HepG2 (cell line): ENCODE measurements around the gene SOCS7. TPM values are rescaled to one million over a fixed set of nuclear protein-coding genes. Genes with fewer than 3 reads are reported as not detected.

Experiments used
- ATAC-seq: fragments of 200-7000 bp; cut with Tn5 transposase; 3 replicates; pipeline ENCODE4 v1.9.1; 2020; ENCODE audit warnings: mild to moderate bottlenecking, moderate library complexity
- BruUV-seq: library from RNA; stranded (reverse); fragments of 400-500 nt; replicated peaks from 2 replicates; lab custom pipeline; 2021; lab: Mats Ljungman, UMichigan
- CTCF ChIA-PET: fragments of 300-600 bp; formaldehyde crosslinking; extraction: SDS; loops from one replicate; lab custom pipeline; 2021; ENCODE audit warnings: low total read pairs, inconsistent platforms, low intra/inter-chr PET ratio; lab: Yijun Ruan, JAX
- POLR2A ChIA-PET: fragments of 350-600 bp; sonication (Branson Sonifier 250); formaldehyde crosslinking; loops from one replicate; lab custom pipeline; 2020; ENCODE audit warnings: antibody characterized with exemption, inconsistent platforms; lab: Yijun Ruan, JAX
- DNase-seq: peaks from one replicate; pipeline ENCODE4 v3.0.0-alpha.2; 2015; ENCODE audit warnings: low spot score
- FAIRE-seq: peaks from 3 replicates; lab custom pipeline; 2011; peaks lifted over from hg19 to GRCh38; lab: Jason Lieb, UNC
- H2AFZ ChIP-seq: one replicate; pipeline ENCODE4 v1.6.1; 2011; ENCODE audit warnings: low read length, inconsistent platforms
- H3K27ac ChIP-seq: fragments of 300-600 bp; 3 replicates; pipeline ENCODE4 v1.8.0; 2011; ENCODE audit warnings: mixed run types, mild to moderate bottlenecking, mixed read lengths, low read length, inconsistent platforms; ENCODE audit not compliant: insufficient read depth; ENCODE audit errors: extremely low read length
- H3K27me3 ChIP-seq, 2 experiments: fragments of 200-600 bp in 1 of 2; 2 replicates in 1 of 2; 3 replicates in 1 of 2; pipeline versions ENCODE4 v1.6.0 to v1.8.0; 2011; ENCODE audit warnings: low read length in 2 of 2, mild to moderate bottlenecking in 2 of 2, moderate library complexity in 2 of 2, inconsistent platforms in 1 of 2; ENCODE audit not compliant: insufficient read depth in 2 of 2, control insufficient read depth in 1 of 2
- H3K36me3 ChIP-seq, 2 experiments: fragments of 200-600 bp in 1 of 2; replicated peaks in 1 of 2; 2 replicates in 1 of 2; 3 replicates in 1 of 2; pipeline versions ENCODE4 v1.5.1 to v1.8.0; 2011; ENCODE audit warnings: low read length in 2 of 2, inconsistent platforms in 1 of 2; ENCODE audit not compliant: insufficient read depth in 2 of 2, control insufficient read depth in 1 of 2
- H3K4me1 ChIP-seq: 2 replicates; pipeline ENCODE4 v1.5.1; 2012; ENCODE audit warnings: low read length, inconsistent platforms; ENCODE audit not compliant: insufficient read depth
- H3K4me2 ChIP-seq: 2 replicates; pipeline ENCODE4 v1.6.0; 2011; ENCODE audit warnings: low read depth, low read length, inconsistent platforms
- H3K4me3 ChIP-seq, 3 experiments: fragments of 200-600 bp in 1 of 3; sonication (generic), shearing (Covaris generic) in 1 of 3; replicated peaks in 1 of 3; 2 replicates each; pipeline ENCODE4 v1.5.1; 2011 to 2016; ENCODE audit warnings: low read length in 3 of 3, inconsistent platforms in 2 of 3, low read depth in 2 of 3, mild to moderate bottlenecking in 2 of 3, control low read depth in 1 of 3, mixed read lengths in 1 of 3; ENCODE audit not compliant: insufficient read depth in 1 of 3
- H3K79me2 ChIP-seq: one replicate; pipeline ENCODE4 v1.6.1; 2011; ENCODE audit warnings: low read length, inconsistent platforms; ENCODE audit not compliant: insufficient read depth
- H3K9ac ChIP-seq: 2 replicates; pipeline ENCODE4 v1.6.0; 2011; ENCODE audit warnings: mild to moderate bottlenecking, low read depth, low read length, inconsistent platforms; ENCODE audit not compliant: insufficient read depth
- H3K9me3 ChIP-seq: 2 replicates; pipeline ENCODE4 v1.5.1; 2012; ENCODE audit warnings: mild to moderate bottlenecking, low read length
- H4K20me1 ChIP-seq: 2 replicates; pipeline ENCODE4 v1.6.0; 2011; ENCODE audit warnings: inconsistent platforms, mild to moderate bottlenecking, low read length, moderate library complexity; ENCODE audit not compliant: insufficient read depth
- THAP7 ChIP-seq: sonication (generic); formaldehyde crosslinking; IDR thresholded peaks from 2 replicates; pipeline ENCODE4 v1.8.1; 2023; ENCODE audit warnings: mild to moderate bottlenecking, missing genetic modification reagents
- YEATS4 ChIP-seq: sonication (generic); formaldehyde crosslinking; IDR thresholded peaks from 2 replicates; pipeline ENCODE4 v1.4.0; 2020; ENCODE audit warnings: missing genetic modification reagents, borderline replicate concordance
- ZFP41 ChIP-seq: sonication (generic); formaldehyde crosslinking; IDR thresholded peaks from 2 replicates; pipeline ENCODE4 v1.4.0; 2020; ENCODE audit warnings: mild to moderate bottlenecking, missing genetic modification reagents, borderline replicate concordance
- ZSCAN20 ChIP-seq: sonication (generic); formaldehyde crosslinking; IDR thresholded peaks from 2 replicates; pipeline ENCODE4 v1.4.0; 2020; ENCODE audit warnings: missing genetic modification reagents, mild to moderate bottlenecking, borderline replicate concordance
- WGBS: methylation state at CpG from one replicate; pipeline ENCODE4 v1.1.6; 2017; ENCODE audit warnings: low lambda C conversion rate; 5-methylcytosine and 5-hydroxymethylcytosine counted together
- in situ Hi-C: cut with HindIII; loops from 2 replicates; pipeline ENCODE4 v1.10.0; 2017; ENCODE audit warnings: low pct_unique_long_range_greater_than_20kb; ENCODE audit not compliant: extremely low pct_ligation_motif_present
- intact Hi-C: fragments of 100-400 bp; cut with micrococcal nuclease; formaldehyde crosslinking; loops from one replicate; pipeline ENCODE4 v1.10.0; 2022; ENCODE audit not compliant: unreplicated experiment
- polyA plus RNA-seq, 8 experiments: library from polyadenylated mRNA; depleted of rRNA in 3 of 8; stranded (reverse) in 7 of 8; unstranded in 1 of 8; fragments of >200 nt; fragmentation: Illumina TruSeq in 4 of 8; extraction: Trizol in 4 of 8; gene quantifications; 2 replicates each; pipeline versions ENCODE4 v1.2.1 to v1.2.3, GENCODE V29; 2011 to 2016; ENCODE audit warnings: low read depth in 4 of 8, missing spikeins in 1 of 8, mixed read lengths in 1 of 8; ENCODE audit not compliant: insufficient read depth in 1 of 8
- total RNA-seq, 5 experiments: library from RNA; depleted of rRNA; stranded (reverse); fragments of >200 nt; fragmentation: Illumina TruSeq; extraction: Trizol; gene quantifications; 2 replicates each; pipeline ENCODE4 v1.2.3, GENCODE V29; 2016; ENCODE audit warnings: low read depth in 1 of 5
- TF ChIP-seq, protein P1 (sequence below): sonication (generic); formaldehyde crosslinking; IDR thresholded peaks from 2 replicates; pipeline ENCODE4 v1.8.0; 2022; ENCODE audit warnings: mild to moderate bottlenecking, missing genetic modification reagents; ENCODE audit not compliant: insufficient replicate concordance
- TF ChIP-seq, protein P2 (sequence below): sonication (generic); formaldehyde crosslinking; IDR thresholded peaks from 2 replicates; pipeline ENCODE4 v1.4.0; 2020; ENCODE audit warnings: missing genetic modification reagents

SOCS7 gene
- total and polyA plus RNA-seq, 2 of the 13 experiments (the other 11 are each of a cell fraction or from before 2014, with no cell fraction given) = 19.2 to 24.2 TPM

- no peak overlapping the region; a peak in 1 of 6 replicates for H3K4me3 ChIP-seq
- no peak overlapping the region for H3K4me2 ChIP-seq
- H3K27me3 ChIP-seq = peaks cover 33 to 83% of the 10 kb centered on the region in 2 experiments
- BruUV-seq = no TSS peak
- FAIRE-seq (no peak), DNase-seq (no peak), ATAC-seq (no peak)
- intact Hi-C loops (no loop called here), in situ Hi-C loops (loop anchor here (5.0 kb wide), 1 partner anchor 158 kb away; no protein-coding TSS in a partner anchor)
- no peak overlapping the region for H3K27ac ChIP-seq
- H3K9me3 ChIP-seq = no peaks in the 10 kb centered on the region
- ChIA-PET CTCF (interaction anchor here (0.9 to 2.2 kb wide), 2 partner anchors 15 to 80 kb away, joined by 3 to 9 read pairs; no protein-coding TSS in a partner anchor), POLR2A (interaction anchor here (1.1 to 2.2 kb wide), 2 partner anchors 15 to 80 kb away, joined by 3 to 14 read pairs; no protein-coding TSS in a partner anchor)
- H3K79me2 ChIP-seq = no peaks in the 10 kb centered on the region
- no peaks in the 10 kb centered on the region for H3K4me1 ChIP-seq
- no peak overlapping the region for H3K9ac ChIP-seq
- no peaks in the 10 kb centered on the region for H4K20me1 ChIP-seq
- H2AFZ ChIP-seq = no peak overlapping the region
- 48% methylated on average over 26 of the region's 30 CpGs for WGBS
- H3K36me3 ChIP-seq = no peaks in the 10 kb centered on the region
- TF ChIP-seq, protein P1, sequence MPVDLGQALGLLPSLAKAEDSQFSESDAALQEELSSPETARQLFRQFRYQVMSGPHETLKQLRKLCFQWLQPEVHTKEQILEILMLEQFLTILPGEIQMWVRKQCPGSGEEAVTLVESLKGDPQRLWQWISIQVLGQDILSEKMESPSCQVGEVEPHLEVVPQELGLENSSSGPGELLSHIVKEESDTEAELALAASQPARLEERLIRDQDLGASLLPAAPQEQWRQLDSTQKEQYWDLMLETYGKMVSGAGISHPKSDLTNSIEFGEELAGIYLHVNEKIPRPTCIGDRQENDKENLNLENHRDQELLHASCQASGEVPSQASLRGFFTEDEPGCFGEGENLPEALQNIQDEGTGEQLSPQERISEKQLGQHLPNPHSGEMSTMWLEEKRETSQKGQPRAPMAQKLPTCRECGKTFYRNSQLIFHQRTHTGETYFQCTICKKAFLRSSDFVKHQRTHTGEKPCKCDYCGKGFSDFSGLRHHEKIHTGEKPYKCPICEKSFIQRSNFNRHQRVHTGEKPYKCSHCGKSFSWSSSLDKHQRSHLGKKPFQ (CRISPR knock-in tag) = no peak
- TF ChIP-seq, protein P2, sequence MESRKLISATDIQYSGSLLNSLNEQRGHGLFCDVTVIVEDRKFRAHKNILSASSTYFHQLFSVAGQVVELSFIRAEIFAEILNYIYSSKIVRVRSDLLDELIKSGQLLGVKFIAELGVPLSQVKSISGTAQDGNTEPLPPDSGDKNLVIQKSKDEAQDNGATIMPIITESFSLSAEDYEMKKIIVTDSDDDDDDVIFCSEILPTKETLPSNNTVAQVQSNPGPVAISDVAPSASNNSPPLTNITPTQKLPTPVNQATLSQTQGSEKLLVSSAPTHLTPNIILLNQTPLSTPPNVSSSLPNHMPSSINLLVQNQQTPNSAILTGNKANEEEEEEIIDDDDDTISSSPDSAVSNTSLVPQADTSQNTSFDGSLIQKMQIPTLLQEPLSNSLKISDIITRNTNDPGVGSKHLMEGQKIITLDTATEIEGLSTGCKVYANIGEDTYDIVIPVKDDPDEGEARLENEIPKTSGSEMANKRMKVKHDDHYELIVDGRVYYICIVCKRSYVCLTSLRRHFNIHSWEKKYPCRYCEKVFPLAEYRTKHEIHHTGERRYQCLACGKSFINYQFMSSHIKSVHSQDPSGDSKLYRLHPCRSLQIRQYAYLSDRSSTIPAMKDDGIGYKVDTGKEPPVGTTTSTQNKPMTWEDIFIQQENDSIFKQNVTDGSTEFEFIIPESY (CRISPR knock-in tag) = peak; percentile 70
- TF ChIP-seq YEATS4 (CRISPR knock-in tag) (no peak), ZFP41 (0 out of 2 replicates have a peak, but pooled peaks have one; percentile 25), ZSCAN20 (CRISPR knock-in tag) (no peak), THAP7 (CRISPR knock-in tag) (no peak)
Observed at GRCh38 chr17:38334480-38335364, 16.9 kb upstream of the SOCS7 start.
